Tibial nerve (tissue), 3 donors: ENCODE results near the gene TRIM29.

Experiments
- POLR2A ChIP-seq, 2 donors: fragments of 450-650 bp; IDR thresholded peaks; one replicate each; pipeline ENCODE4 v1.6.1; 2017; ENCODE audit warnings: antibody characterized with exemption in 2 of 2, mild to moderate bottlenecking in 2 of 2, moderate library complexity in 2 of 2
- TF ChIP-seq, protein P1 (sequence below), 5 experiments: fragments of 200-600 bp in 3 of 5; fragments of 450-650 bp in 2 of 5; sonication (generic) in 3 of 5; IDR thresholded peaks; one replicate each; pipeline ENCODE4 v1.5.1; 2016 to 2019; ENCODE audit warnings: antibody characterized with exemption in 5 of 5, mild to moderate bottlenecking in 3 of 5, moderate library complexity in 2 of 5

DNA sequence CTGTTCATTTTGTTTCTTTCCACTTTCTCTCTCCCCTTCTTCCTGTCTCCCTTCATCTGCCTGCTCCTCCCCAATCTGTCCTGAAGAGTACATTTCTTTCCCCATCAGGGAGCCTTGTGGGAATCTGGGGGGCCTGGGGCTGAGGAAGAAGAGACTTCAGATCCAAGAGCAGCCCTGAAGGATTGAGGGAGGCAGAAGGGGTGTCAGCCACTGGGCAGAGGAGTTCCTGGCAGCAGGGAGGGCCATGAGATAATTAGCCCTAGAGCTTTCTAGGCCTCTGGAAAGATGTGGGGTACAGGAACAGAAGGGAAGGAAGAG lies 48.5 kb upstream of the TRIM29 start:
- TF ChIP-seq, protein P1, sequence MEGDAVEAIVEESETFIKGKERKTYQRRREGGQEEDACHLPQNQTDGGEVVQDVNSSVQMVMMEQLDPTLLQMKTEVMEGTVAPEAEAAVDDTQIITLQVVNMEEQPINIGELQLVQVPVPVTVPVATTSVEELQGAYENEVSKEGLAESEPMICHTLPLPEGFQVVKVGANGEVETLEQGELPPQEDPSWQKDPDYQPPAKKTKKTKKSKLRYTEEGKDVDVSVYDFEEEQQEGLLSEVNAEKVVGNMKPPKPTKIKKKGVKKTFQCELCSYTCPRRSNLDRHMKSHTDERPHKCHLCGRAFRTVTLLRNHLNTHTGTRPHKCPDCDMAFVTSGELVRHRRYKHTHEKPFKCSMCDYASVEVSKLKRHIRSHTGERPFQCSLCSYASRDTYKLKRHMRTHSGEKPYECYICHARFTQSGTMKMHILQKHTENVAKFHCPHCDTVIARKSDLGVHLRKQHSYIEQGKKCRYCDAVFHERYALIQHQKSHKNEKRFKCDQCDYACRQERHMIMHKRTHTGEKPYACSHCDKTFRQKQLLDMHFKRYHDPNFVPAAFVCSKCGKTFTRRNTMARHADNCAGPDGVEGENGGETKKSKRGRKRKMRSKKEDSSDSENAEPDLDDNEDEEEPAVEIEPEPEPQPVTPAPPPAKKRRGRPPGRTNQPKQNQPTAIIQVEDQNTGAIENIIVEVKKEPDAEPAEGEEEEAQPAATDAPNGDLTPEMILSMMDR (IDR thresholded peaks at IDR 0.05): no peak
- TF ChIP-seq POLR2A (IDR thresholded peaks at IDR 0.05): no peak
